ENCODE measurements around the gene PLEKHG1. TPM values are rescaled to one million over a fixed set of nuclear protein-coding genes. Genes with fewer than 3 reads are reported as not detected.

PLEKHG1 gene
- total and polyA plus RNA-seq, 12 donors, result 2.1 to 14.5 (median 7.6) TPM

- no peak for TF ChIP-seq POLR2A (IDR thresholded peaks at IDR 0.05)
- no peak for TF ChIP-seq CTCF (IDR thresholded peaks at IDR 0.05)
- no peak for DNase-seq
- WGBS, 4 donors, result 80 to 90% (median 85%) methylated on average over 5 of the region's 5 CpGs
- Histone ChIP-seq H3K27ac (no peak overlapping the region), H3K4me1 (replicated peaks in 1 of 2) (no peaks in the 10 kb centered on the region), H3K9me3 (replicated peaks in 1 of 3) (no peaks in the 10 kb centered on the region), H3K27me3 (no peaks in the 10 kb centered on the region), H3K36me3 (replicated peaks in 1 of 2) (no peaks in the 10 kb centered on the region), H3K4me3 (no peak overlapping the region)
- intact Hi-C loops (cut with DNase I), result no loop called here
Measured at GRCh38 chr6:150592377-150592995, 7.2 kb upstream of the PLEKHG1 start.

DNA sequence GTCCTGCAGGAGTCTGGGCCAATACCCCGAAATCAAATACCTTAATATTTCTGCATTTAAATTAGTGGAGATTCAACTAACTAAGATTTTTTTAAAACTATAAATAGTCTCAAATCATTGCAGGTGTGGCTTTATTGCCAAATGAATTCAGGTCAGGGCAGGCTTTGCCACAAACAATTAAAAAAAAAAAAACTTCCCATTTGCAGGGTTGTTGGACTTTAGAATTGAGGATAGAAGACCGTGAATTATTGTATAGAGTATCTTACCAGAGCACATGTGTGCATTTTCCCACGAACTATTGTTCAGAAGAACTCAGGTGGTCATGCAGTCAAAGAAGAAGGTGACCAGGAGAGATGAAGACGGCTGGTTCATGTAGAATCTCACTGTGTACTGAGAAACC, 6.6 kb upstream of the PLEKHG1 start:
- Histone ChIP-seq H3K27ac (no peak overlapping the region), H3K9me3 (replicated peaks in 1 of 3) (no peaks in the 10 kb centered on the region), H3K36me3 (replicated peaks in 1 of 2) (no peaks in the 10 kb centered on the region), H3K4me3 (no peak overlapping the region), H3K4me1 (replicated peaks in 1 of 2) (no peaks in the 10 kb centered on the region), H3K27me3 (no peaks in the 10 kb centered on the region)
- DNase-seq, result no peak
- TF ChIP-seq CTCF (IDR thresholded peaks at IDR 0.05), result no peak
- no peak for TF ChIP-seq POLR2A (IDR thresholded peaks at IDR 0.05)
- WGBS, 4 donors, result 82 to 93% (median 86%) methylated on average over 4 of the region's 4 CpGs
- intact Hi-C loops (cut with DNase I), result no loop called here

GRCh38 chr6:150596439-150596838, 3.2 kb upstream of the PLEKHG1 start:
- no peak overlapping the region for H3K27ac ChIP-seq
- H3K4me1 ChIP-seq (replicated peaks in 1 of 2), result peaks cover 6 to 12% of the 10 kb centered on the region in 2 donors
- no peak for DNase-seq
- peaks cover 5% of the 10 kb centered on the region for H3K27me3 ChIP-seq
- H3K9me3 ChIP-seq (replicated peaks in 1 of 3), result no peaks in the 10 kb centered on the region
- H3K4me3 ChIP-seq, result no peak overlapping the region
- intact Hi-C loops (cut with DNase I), result no loop called here
- 63 to 76% (median 69%) methylated on average over 7 of the region's 7 CpGs for WGBS, 4 donors
- no peaks in the 10 kb centered on the region for H3K36me3 ChIP-seq (replicated peaks in 1 of 2)
- TF ChIP-seq POLR2A (IDR thresholded peaks at IDR 0.05), result no peak
- TF ChIP-seq CTCF (IDR thresholded peaks at IDR 0.05), result no peak

DNA sequence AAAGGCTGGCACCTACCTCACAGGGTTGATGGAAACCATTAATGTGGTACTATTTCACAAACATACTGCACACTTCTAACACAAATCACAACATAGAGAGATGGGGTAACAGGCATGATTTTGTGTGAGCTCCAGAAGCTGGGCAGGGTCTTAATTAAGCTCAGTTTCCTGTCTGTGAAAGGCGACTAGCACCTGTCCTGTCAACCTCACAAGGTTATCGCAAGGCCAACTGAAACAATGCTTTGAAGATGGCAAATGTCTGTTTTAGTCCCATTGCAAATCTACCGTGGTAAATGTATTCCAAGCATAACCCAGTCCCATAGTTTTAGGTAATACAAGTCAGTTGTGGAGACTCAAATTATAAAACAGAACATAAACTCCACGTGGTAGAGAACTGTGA, 1.3 kb upstream of the PLEKHG1 start:
- Histone ChIP-seq H3K27ac (no peak overlapping the region), H3K27me3 (peaks cover 12% of the 10 kb centered on the region), H3K9me3 (replicated peaks in 1 of 3) (no peaks in the 10 kb centered on the region), H3K36me3 (replicated peaks in 1 of 2) (no peaks in the 10 kb centered on the region), H3K4me1 (replicated peaks in 1 of 2) (peaks cover 6 to 12% of the 10 kb centered on the region in 2 donors), H3K4me3 (no peak overlapping the region)
- intact Hi-C loops (cut with DNase I), result no loop called here
- DNase-seq, result no peak
- WGBS, 4 donors, result 79 to 90% (median 87%) methylated on average over 4 of the region's 4 CpGs
- no peak for TF ChIP-seq CTCF (IDR thresholded peaks at IDR 0.05)
- TF ChIP-seq POLR2A (IDR thresholded peaks at IDR 0.05), result no peak
